IPS-18c (cell line): ENCODE data around the gene VTI1A.

Source experiments
- H3K4me3 ChIP-seq: 2 replicates; pipeline ENCODE4 v1.7.0; 2013; ENCODE audit warnings: low read depth, mild to moderate bottlenecking, low read length, moderate library complexity; ENCODE audit not compliant: insufficient read depth
- H3K9me3 ChIP-seq: one replicate; pipeline ENCODE4 v1.6.1; 2013; ENCODE audit warnings: mild to moderate bottlenecking, low read length, moderate library complexity; ENCODE audit not compliant: control insufficient read depth, insufficient read depth

VTI1A gene

GRCh38 chr10:112554263-112554662, 107.2 kb downstream of the VTI1A start:
- Histone ChIP-seq H3K9me3 (no peaks in the 10 kb centered on the region), H3K4me3 (no peak overlapping the region)

DNA sequence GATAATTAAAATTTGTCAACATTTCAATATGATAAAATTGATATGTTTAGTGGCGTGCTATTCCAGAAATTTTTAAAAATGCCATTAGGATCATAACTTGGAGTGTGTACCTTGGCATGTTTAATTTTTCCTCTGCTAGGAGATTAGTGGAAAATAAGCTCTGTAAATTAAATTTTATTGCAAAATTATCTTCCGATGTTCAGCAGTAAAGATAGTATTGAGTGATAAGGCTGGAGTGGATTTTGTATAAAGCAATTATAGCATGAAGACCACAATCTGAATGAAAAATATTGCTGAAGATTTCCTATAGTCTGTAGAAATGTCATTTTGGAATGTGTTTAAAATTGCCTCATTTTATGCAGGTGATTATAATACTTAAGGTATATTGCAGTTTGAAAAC, 110.2 kb downstream of the VTI1A start:
- no peaks in the 10 kb centered on the region for H3K9me3 ChIP-seq

DNA sequence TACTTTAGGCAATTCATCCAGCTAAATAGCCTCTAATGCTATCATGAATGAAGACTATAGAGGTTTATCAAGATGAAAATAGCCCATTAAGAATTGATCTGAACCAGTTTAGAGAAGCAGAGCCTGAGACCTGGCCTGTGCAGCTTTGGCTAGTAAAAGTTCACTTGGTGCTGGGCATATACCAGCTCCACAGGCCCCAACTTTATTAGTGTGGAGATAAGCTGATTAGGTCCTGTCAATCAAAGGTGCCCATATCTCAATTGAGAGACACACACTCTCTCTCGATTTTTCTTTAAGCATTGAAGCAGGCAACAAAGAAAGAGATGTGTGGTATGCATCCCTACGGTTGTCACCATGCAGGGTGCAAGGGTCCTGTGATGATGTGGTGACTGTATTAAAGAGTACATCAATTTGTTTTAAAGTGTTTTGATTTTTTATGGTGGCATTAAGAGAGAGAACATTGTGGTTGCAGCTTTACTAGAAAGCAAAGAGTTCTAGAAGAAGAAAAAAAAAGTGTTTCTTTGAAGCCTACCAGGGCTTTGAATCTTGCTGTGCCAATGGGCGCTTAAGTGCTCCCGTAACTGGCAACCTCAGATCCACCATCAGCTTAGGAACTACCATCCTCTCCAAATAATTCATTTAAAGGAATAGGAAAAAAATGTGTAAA, 111.6 kb downstream of the VTI1A start:
- no peaks in the 10 kb centered on the region for H3K9me3 ChIP-seq
- H3K4me3 ChIP-seq, result no peak overlapping the region

More for the DNA sequence above, 110.2 kb downstream of the VTI1A start:
- no peak overlapping the region for H3K4me3 ChIP-seq

DNA sequence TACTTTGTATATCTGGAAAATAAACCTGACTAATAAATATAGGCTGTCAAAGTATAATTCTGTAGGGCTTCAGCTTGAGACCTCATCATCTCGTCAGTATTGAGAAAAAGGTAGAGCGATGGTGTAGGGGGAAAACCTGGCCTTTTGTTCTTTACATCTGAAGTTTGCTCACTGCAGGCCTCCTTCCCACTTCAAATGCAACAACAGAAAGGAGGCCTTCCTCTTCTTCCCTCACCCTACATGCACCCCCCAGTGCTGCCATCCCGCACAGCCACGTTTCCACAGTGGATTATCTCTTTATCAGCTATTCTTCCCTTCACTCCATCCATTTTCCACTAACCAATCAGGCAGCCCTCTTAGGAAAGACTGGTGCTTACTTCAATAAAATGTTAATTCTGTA, 112.3 kb downstream of the VTI1A start:
- H3K4me3 ChIP-seq, result no peak overlapping the region
- H3K9me3 ChIP-seq, result no peaks in the 10 kb centered on the region

DNA sequence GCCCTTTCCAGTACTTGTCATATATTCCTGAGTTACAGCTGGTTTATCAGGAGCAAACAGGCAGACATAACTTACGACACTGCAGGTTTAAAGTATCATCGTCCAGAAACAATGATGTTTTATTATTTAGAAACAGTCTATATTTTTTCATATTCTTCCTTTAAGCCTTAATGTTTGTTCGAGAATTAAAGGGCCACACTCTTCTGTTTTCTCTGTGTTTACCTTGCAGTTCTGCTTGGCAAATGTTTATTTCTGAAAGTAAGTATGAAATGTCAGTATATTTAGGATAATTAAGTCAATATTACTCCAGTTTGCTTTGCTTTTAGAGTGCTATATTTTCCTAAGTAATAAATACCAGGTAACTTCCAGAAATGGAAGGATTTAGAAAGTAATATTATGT, 115.1 kb downstream of the VTI1A start:
- Histone ChIP-seq H3K4me3 (no peak overlapping the region), H3K9me3 (no peaks in the 10 kb centered on the region)

- H3K9me3 ChIP-seq, result no peaks in the 10 kb centered on the region
- no peak overlapping the region for H3K4me3 ChIP-seq
Measured at GRCh38 chr10:112562809-112563663, 116.0 kb downstream of the VTI1A start.

GRCh38 chr10:112564337-112564736, 117.3 kb downstream of the VTI1A start:
- Histone ChIP-seq H3K4me3 (no peak overlapping the region), H3K9me3 (no peaks in the 10 kb centered on the region)

DNA sequence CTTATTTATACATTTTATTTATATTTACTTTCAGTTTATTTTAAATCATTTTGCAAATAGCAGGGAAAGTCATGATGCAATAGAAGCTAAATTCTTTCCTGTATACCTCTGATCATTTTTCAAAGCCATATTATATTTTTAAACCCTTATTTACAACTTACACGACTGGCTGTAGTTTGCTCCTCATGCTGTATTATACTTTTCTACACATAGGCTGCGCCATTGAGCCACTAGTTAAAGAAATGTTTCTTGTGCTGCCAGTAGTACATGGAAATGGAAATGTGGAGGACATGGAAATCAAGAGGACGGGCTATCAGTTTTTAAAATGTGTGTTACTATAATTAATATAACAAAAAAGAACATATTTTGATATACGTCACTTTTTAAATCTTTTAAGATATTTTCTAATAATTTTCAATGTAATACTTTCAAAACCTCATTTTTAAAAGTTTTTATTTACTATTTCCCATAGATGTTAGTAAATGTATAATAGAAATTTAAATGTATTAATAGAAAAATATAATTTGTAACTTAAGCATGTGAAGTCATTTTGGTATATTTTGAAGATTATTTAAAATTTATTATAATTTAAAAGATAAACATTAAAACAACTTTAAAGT, 118.5 kb downstream of the VTI1A start:
- no peaks in the 10 kb centered on the region for H3K9me3 ChIP-seq
- H3K4me3 ChIP-seq, result no peak overlapping the region

- Histone ChIP-seq H3K9me3 (no peaks in the 10 kb centered on the region), H3K4me3 (no peak overlapping the region)
Measured at GRCh38 chr10:112570585-112570984, 123.6 kb downstream of the VTI1A start.

- Histone ChIP-seq H3K9me3 (no peaks in the 10 kb centered on the region), H3K4me3 (no peak overlapping the region)
Measured at GRCh38 chr10:112579578-112579977, 132.6 kb downstream of the VTI1A start.

DNA sequence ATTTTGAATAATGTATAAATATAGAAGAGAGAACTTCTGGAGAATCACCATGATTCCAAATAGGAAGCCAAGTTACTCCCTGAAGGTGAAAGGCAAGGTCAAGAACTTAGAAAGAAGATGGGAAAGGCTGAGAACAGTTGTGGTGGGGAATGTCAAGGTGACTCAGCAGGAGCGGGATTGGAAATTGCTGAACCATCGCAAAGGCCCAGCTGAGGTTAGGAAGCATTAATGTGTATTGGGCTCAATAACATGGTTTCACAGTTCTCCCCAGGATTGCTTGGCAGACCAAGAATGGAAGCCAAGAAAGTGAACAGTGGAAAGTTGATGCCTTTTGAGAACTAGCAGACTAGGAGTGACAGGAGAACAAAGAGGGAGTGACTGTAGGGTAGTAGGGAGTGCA, 133.3 kb downstream of the VTI1A start:
- H3K4me3 ChIP-seq, result no peak overlapping the region
- H3K9me3 ChIP-seq, result no peaks in the 10 kb centered on the region

DNA sequence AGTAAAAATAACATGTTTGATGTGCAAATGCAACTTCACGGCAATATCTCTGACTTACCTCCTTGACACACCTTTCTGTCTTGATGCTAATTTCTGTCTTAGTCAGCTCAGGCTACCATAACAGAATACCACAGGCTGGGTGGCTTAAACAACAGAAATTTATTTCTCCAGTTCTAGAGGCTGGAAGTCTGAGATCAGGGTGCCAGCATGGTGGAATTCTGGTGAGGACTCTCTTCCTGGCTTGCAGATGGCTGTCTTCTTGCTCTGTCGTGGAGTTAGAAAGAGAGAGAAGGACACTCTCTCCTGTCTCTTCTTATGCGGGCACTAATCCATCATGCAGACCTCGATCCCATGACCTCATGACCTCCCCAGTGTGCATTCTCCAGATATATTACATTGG, 134.9 kb downstream of the VTI1A start:
- H3K4me3 ChIP-seq, result no peak overlapping the region
- H3K9me3 ChIP-seq, result no peaks in the 10 kb centered on the region

- Histone ChIP-seq H3K9me3 (no peaks in the 10 kb centered on the region), H3K4me3 (no peak overlapping the region)
Measured at GRCh38 chr10:112583236-112583939, 136.4 kb downstream of the VTI1A start.

DNA sequence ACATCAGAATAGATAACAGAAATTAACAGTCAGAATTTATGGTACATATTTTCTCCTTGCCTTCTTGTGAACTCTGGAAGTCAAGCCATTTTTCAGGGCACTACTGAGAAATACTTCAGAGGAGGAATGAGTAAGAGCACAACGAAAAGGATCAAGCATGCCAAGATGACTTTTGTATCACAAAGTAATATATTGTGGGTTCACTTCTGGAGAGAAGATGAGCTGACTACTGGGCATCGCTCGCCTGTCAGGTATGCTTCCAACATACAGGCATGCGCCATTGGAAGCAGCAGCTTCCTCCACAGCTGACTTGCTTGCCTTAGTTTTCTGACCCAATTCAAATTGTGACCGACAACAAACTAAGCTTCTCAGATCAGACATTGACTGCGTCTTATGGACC, 137.3 kb downstream of the VTI1A start:
- no peaks in the 10 kb centered on the region for H3K9me3 ChIP-seq
- H3K4me3 ChIP-seq, result no peak overlapping the region

DNA sequence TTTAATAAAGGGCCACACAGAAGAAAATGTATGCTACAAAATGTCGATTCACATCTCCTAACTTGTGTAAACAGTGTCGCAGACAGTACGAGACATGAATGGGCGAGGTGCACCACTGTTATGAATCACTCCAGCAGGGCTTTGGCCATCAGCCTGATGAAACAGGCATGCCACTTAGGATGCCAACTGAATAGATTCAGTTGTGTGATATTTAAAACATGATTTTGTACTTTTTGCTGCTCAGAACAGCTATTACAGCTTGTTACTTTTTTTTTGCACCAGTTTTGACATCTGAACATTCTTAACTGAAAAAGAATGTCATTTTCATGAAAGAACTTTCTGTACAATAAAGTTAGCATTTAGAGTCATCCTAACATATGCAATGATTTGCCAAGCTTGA, 138.1 kb downstream of the VTI1A start:
- Histone ChIP-seq H3K9me3 (no peaks in the 10 kb centered on the region), H3K4me3 (no peak overlapping the region)

- no peak overlapping the region for H3K4me3 ChIP-seq
- no peaks in the 10 kb centered on the region for H3K9me3 ChIP-seq
Measured at GRCh38 chr10:112585960-112586359, 138.9 kb downstream of the VTI1A start.

- no peak overlapping the region for H3K4me3 ChIP-seq
- H3K9me3 ChIP-seq, result no peaks in the 10 kb centered on the region
Measured at GRCh38 chr10:112587729-112588128, 140.7 kb downstream of the VTI1A start.
